Adipose tissue (tissue), 3 donors: ENCODE data around the gene PNPLA7. TPM values are rescaled to one million over a fixed set of nuclear protein-coding genes. Genes with fewer than 3 reads are reported as not detected.
"Not testable (repeated sequence)": the region's sequence is repeated elsewhere in the genome, so short reads cannot be mapped to it uniquely, and the experiment has no call there.

Experiments used
- H3K27ac ChIP-seq: one replicate; pipeline ENCODE4 v1.5.1; 2013; ENCODE audit warnings: low read depth, low read length
- WGBS, 3 donors: extraction: QIAGEN DNeasy Blood & Tissue Kit; methylation state at CpG; one replicate each; pipeline ENCODE4 v1.1.7; 2013; 5-methylcytosine and 5-hydroxymethylcytosine counted together
- polyA plus RNA-seq, 3 donors: library from polyadenylated mRNA; stranded (reverse); fragments of 200-250 nt; gene quantifications; one replicate each; pipeline ENCODE4 v1.2.3, GENCODE V29; 2013
- donor health status: healthy with polysubstance abuse.
- donor health status: Bipolar disorder and iron deficiency.
- donor health status: healthy.

Gene PNPLA7
- polyA plus RNA-seq, 3 donors, result 6.8 to 23.4 (median 22.3) TPM

- H3K27ac ChIP-seq, result no peak overlapping the region
- WGBS, 3 donors, result 43 to 50% (median 48%) methylated on average over 14 to 15 of the region's 15 CpGs
Observed at GRCh38 chr9:137459601-137460362, 90.4 kb downstream of the PNPLA7 start.

- WGBS, 3 donors, result 0 to 1% (median 1%) methylated on average over 48 to 62 of the region's 62 CpGs
- H3K27ac ChIP-seq, result no peak within 1 kb of the TSS
Observed at GRCh38 chr9:137459152-137459600, 91.0 kb downstream of the PNPLA7 start, which contains the start of gene NSMF. NSMF (minus strand) TSS chr9:137459334; CDS start chr9:137459102, 232 bp downstream.

GRCh38 chr9:137458194-137459151 is 91.7 kb downstream of the PNPLA7 start:
- H3K27ac ChIP-seq, result no peak overlapping the region
- 16 to 34% (median 17%) methylated on average over 54 to 88 of the region's 88 CpGs for WGBS, 3 donors

GRCh38 chr9:137457406-137458193 is 92.6 kb downstream of the PNPLA7 start:
- no peak overlapping the region for H3K27ac ChIP-seq
- WGBS, 3 donors, result 71 to 95% (median 94%) methylated on average over 38 to 44 of the region's 44 CpGs

- WGBS, 3 donors, result 65 to 98% (median 95%) methylated on average over 10 of the region's 10 CpGs
- H3K27ac ChIP-seq, result no peak overlapping the region
Observed at GRCh38 chr9:137456864-137457405, 93.3 kb downstream of the PNPLA7 start.

- no peak overlapping the region for H3K27ac ChIP-seq
- WGBS, 3 donors, result 79 to 89% (median 79%) methylated on average over 12 of the region's 12 CpGs
Observed at GRCh38 chr9:137456061-137456863, 93.9 kb downstream of the PNPLA7 start.

- H3K27ac ChIP-seq, result no peak overlapping the region
- 89 to 93% (median 89%) methylated on average over 17 to 18 of the region's 18 CpGs for WGBS, 3 donors
Observed at GRCh38 chr9:137455359-137455991, 94.7 kb downstream of the PNPLA7 start.

- WGBS, 3 donors, result 55 to 63% (median 56%) methylated on average over 30 of the region's 30 CpGs
- H3K27ac ChIP-seq, result no peak overlapping the region
Observed at GRCh38 chr9:137454597-137455358, 95.4 kb downstream of the PNPLA7 start.

GRCh38 chr9:137454145-137454596 is 96.0 kb downstream of the PNPLA7 start:
- H3K27ac ChIP-seq, result no peak overlapping the region
- WGBS, 3 donors, result 8 to 26% (median 14%) methylated on average over 13 to 22 of the region's 24 CpGs

- 20 to 32% (median 30%) methylated on average over 25 of the region's 25 CpGs for WGBS, 3 donors
- no peak overlapping the region for H3K27ac ChIP-seq
Observed at GRCh38 chr9:137453643-137454081, 96.5 kb downstream of the PNPLA7 start.

GRCh38 chr9:137452761-137453642 is 97.2 kb downstream of the PNPLA7 start:
- H3K27ac ChIP-seq, result no peak overlapping the region
- 84 to 86% (median 85%) methylated on average over 36 to 43 of the region's 43 CpGs for WGBS, 3 donors

GRCh38 chr9:137452006-137452760 is 98.0 kb downstream of the PNPLA7 start:
- WGBS, 3 donors, result 83 to 92% (median 84%) methylated on average over 16 to 17 of the region's 17 CpGs
- H3K27ac ChIP-seq, result no peak overlapping the region

GRCh38 chr9:137451264-137452005 is 98.8 kb downstream of the PNPLA7 start:
- H3K27ac ChIP-seq, result not testable (repeated sequence)
- 61 to 75% (median 71%) methylated on average over 13 to 15 of the region's 31 CpGs for WGBS, 3 donors
